ENCODE data around the gene HOXA13.
A peak's percentile ranks its signal among the peaks of the same experiment; 100 is the strongest.

HOXA13 gene

GRCh38 chr7:27240015-27240731 lies 40.3 kb upstream of the HOXA13 start:
- H3K4me3 ChIP-seq (ENCODE audit: low read length): no peak overlapping the region
- no peak for TF ChIP-seq CTCF (conservative IDR thresholded peaks at IDR 0.05; ENCODE audit: low read length)
- no peak for DNase-seq (ENCODE audit: low read depth)

- no peak for DNase-seq (ENCODE audit: low read depth)
- TF ChIP-seq CTCF (conservative IDR thresholded peaks at IDR 0.05; ENCODE audit: low read length): no peak
- no peak overlapping the region for H3K4me3 ChIP-seq (ENCODE audit: low read length)
Observed at GRCh38 chr7:27239387-27240014, 39.6 kb upstream of the HOXA13 start.

GRCh38 chr7:27238979-27239386 lies 39.1 kb upstream of the HOXA13 start:
- no peak overlapping the region for H3K4me3 ChIP-seq (ENCODE audit: low read length)
- DNase-seq (ENCODE audit: low read depth): no peak
- no peak for TF ChIP-seq CTCF (conservative IDR thresholded peaks at IDR 0.05; ENCODE audit: low read length)

DNA sequence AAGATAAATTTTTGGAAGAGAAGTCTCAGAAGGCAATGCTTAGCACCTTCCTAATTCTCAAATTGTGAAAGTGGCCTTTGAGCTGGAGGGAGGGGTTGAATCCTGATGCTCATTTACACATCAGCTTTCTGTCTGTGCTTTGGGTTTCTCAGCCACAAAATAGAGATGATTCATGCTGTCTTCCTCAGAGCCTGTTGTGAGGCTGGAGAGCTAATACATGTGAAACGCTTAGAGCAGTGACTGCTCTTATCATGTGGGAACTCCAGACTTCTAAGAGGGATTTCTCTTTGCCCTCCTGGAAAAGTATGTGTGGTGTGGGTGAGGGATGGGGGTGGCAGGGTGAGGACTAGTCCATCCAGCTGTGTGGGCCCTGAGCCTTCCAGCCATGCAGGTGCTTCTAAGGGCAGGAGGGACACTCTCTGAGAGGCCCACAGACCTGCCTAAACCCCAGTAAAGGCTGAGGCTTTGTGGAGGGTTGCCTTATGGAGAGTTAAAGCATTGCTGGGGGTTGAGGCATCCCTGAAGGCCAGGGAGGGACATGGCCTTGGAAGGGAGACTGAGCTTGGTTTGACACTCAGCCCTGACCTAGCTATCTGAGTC lies 37.9 kb upstream of the HOXA13 start:
- TF ChIP-seq CTCF (conservative IDR thresholded peaks at IDR 0.05; ENCODE audit: low read length): no peak
- peak; percentile 63 for DNase-seq (ENCODE audit: low read depth)

GRCh38 chr7:27235387-27236311 lies 35.8 kb upstream of the HOXA13 start:
- TF ChIP-seq CTCF (conservative IDR thresholded peaks at IDR 0.05; ENCODE audit: low read length): peak; percentile 26
- peak overlapping the region; percentile 59 for H3K4me3 ChIP-seq (ENCODE audit: low read length)
- peak; percentile 17 for DNase-seq (ENCODE audit: low read depth)

More for the DNA sequence above, 37.9 kb upstream of the HOXA13 start:
- H3K4me3 ChIP-seq (ENCODE audit: low read length): no peak overlapping the region

- no peak for TF ChIP-seq CTCF (conservative IDR thresholded peaks at IDR 0.05; ENCODE audit: low read length)
- DNase-seq (ENCODE audit: low read depth): no peak
- no peak overlapping the region for H3K4me3 ChIP-seq (ENCODE audit: low read length)
Observed at GRCh38 chr7:27229448-27229847, 29.6 kb upstream of the HOXA13 start.
